Measurements from ENCODE around the gene TPM3.

Gene TPM3

GRCh38 chr1:154205778-154206177 lies 13.9 kb upstream of the TPM3 start:
- DNase-seq: peak; percentile 15

GRCh38 chr1:154199563-154199879 lies 7.6 kb upstream of the TPM3 start:
- DNase-seq: no peak

GRCh38 chr1:154198756-154199562 lies 7.1 kb upstream of the TPM3 start:
- DNase-seq: peak; percentile 14

- peak; percentile 16 for DNase-seq
These were observed 1.9 kb upstream of the TPM3 start for GRCh38 chr1:154193821-154194220.

- DNase-seq: no peak
These were observed 576 bp upstream of the TPM3 start for GRCh38 chr1:154192476-154192875.

GRCh38 chr1:154190550-154190949 lies 1.4 kb downstream of the TPM3 start:
- no peak for DNase-seq

- no peak for DNase-seq
These were observed 4.9 kb downstream of the TPM3 start for GRCh38 chr1:154186852-154187501.

GRCh38 chr1:154186177-154186576 lies 5.7 kb downstream of the TPM3 start:
- DNase-seq: peak; percentile 7

- peak; percentile 99 for DNase-seq
These were observed 8.6 kb downstream of the TPM3 start for GRCh38 chr1:154183046-154183915.

- DNase-seq: peak; percentile 96
These were observed 9.4 kb downstream of the TPM3 start for GRCh38 chr1:154182344-154183045.

- no peak for DNase-seq
These were observed 10.0 kb downstream of the TPM3 start for GRCh38 chr1:154181944-154182343.

- DNase-seq: no peak
These were observed 11.8 kb downstream of the TPM3 start for GRCh38 chr1:154179946-154180687.

- no peak for DNase-seq
These were observed 12.7 kb downstream of the TPM3 start for GRCh38 chr1:154178911-154179811.

- DNase-seq: no peak
These were observed 13.9 kb downstream of the TPM3 start for GRCh38 chr1:154178013-154178412.

GRCh38 chr1:154176337-154176736 lies 15.6 kb downstream of the TPM3 start:
- DNase-seq: peak; percentile 71

GRCh38 chr1:154174654-154175053 lies 17.2 kb downstream of the TPM3 start:
- no peak for DNase-seq

GRCh38 chr1:154171880-154172279 lies 20.0 kb downstream of the TPM3 start:
- no peak for DNase-seq

GRCh38 chr1:154171223-154171583 lies 20.7 kb downstream of the TPM3 start:
- no peak for DNase-seq

GRCh38 chr1:154170547-154171222 lies 21.2 kb downstream of the TPM3 start:
- no peak for DNase-seq

GRCh38 chr1:154167461-154167860 lies 24.4 kb downstream of the TPM3 start:
- no peak for DNase-seq

GRCh38 chr1:154166207-154166606 lies 25.7 kb downstream of the TPM3 start:
- DNase-seq: no peak
